Common myeloid progenitor, CD34-positive (primary cell): Measurements from ENCODE around the gene AGO4.

Experiments
- CTCF ChIA-PET: fragments of 350-600 bp; sonication (Branson Sonifier 250); formaldehyde crosslinking; loops from one replicate; lab custom pipeline; 2021; ENCODE audit warnings: antibody characterized with exemption; lab: Charles Lee
- POLR2A ChIA-PET: fragments of 350-600 bp; sonication (Branson Sonifier 250); formaldehyde crosslinking; loops from one replicate; lab custom pipeline; 2021; ENCODE audit warnings: antibody characterized with exemption; lab: Charles Lee
- DNase-seq, 3 donors: peaks; one replicate each; pipeline versions ENCODE4 v3.0.0 to v3.0.0-alpha.2; 2013
- H3K27ac ChIP-seq, 2 experiments: 1 replicate in 1 of 2; 2 replicates in 1 of 2; pipeline ENCODE4 v1.7.0; 2013; ENCODE audit warnings: inconsistent platforms in 2 of 2, low read length in 2 of 2, mild to moderate bottlenecking in 2 of 2, low read depth in 1 of 2, moderate library complexity in 1 of 2; ENCODE audit not compliant: severe bottlenecking in 2 of 2, insufficient read depth in 1 of 2, poor library complexity in 1 of 2
- H3K27me3 ChIP-seq, 5 experiments: replicated peaks in 2 of 5; 1 replicate in 3 of 5; 2 replicates in 2 of 5; pipeline versions ENCODE4 v1.6.1 to v1.7.0; 2013; ENCODE audit warnings: low read length in 4 of 5, mild to moderate bottlenecking in 2 of 5, moderate library complexity in 2 of 5, inconsistent platforms in 1 of 5; ENCODE audit not compliant: insufficient read depth in 5 of 5, control insufficient read depth in 4 of 5
- H3K36me3 ChIP-seq, 4 experiments: 1 replicate in 2 of 4; 2 replicates in 2 of 4; pipeline versions ENCODE4 v1.6.1 to v1.7.0; 2013; ENCODE audit warnings: low read length in 3 of 4, control low read depth in 1 of 4, mild to moderate bottlenecking in 1 of 4; ENCODE audit not compliant: control insufficient read depth in 4 of 4, insufficient read depth in 4 of 4
- H3K4me1 ChIP-seq, 4 experiments: 1 replicate in 3 of 4; 2 replicates in 1 of 4; pipeline versions ENCODE4 v1.6.1 to v1.7.1; 2013; ENCODE audit warnings: low read length in 3 of 4, mild to moderate bottlenecking in 3 of 4, control low read depth in 1 of 4, inconsistent platforms in 1 of 4, moderate library complexity in 1 of 4; ENCODE audit not compliant: control insufficient read depth in 4 of 4, insufficient read depth in 4 of 4; ENCODE audit errors: control extremely low read depth in 1 of 4
- H3K4me3 ChIP-seq, 7 experiments: 1 replicate in 4 of 7; 2 replicates in 3 of 7; pipeline versions ENCODE4 v1.5.1 to v1.7.0; 2013; ENCODE audit warnings: mild to moderate bottlenecking in 7 of 7, low read length in 6 of 7, moderate library complexity in 6 of 7, inconsistent platforms in 2 of 7, low read depth in 2 of 7, control low read depth in 1 of 7; ENCODE audit not compliant: insufficient read depth in 4 of 7, control insufficient read depth in 1 of 7; ENCODE audit errors: extremely low read depth in 1 of 7
- H3K9me3 ChIP-seq, 5 experiments: 1 replicate in 4 of 5; 2 replicates in 1 of 5; pipeline versions ENCODE4 v1.6.1 to v1.7.1; 2013; ENCODE audit warnings: low read length in 4 of 5, mild to moderate bottlenecking in 2 of 5, inconsistent platforms in 1 of 5, low read depth in 1 of 5, moderate library complexity in 1 of 5; ENCODE audit not compliant: control insufficient read depth in 4 of 5, insufficient read depth in 2 of 5; ENCODE audit errors: control extremely low read depth in 1 of 5
- WGBS: methylation state at CpG from one replicate; pipeline ENCODE4 v1.1.5; 2013; ENCODE audit not compliant: insufficient coverage; 5-methylcytosine and 5-hydroxymethylcytosine counted together

The AGO4 gene

DNA sequence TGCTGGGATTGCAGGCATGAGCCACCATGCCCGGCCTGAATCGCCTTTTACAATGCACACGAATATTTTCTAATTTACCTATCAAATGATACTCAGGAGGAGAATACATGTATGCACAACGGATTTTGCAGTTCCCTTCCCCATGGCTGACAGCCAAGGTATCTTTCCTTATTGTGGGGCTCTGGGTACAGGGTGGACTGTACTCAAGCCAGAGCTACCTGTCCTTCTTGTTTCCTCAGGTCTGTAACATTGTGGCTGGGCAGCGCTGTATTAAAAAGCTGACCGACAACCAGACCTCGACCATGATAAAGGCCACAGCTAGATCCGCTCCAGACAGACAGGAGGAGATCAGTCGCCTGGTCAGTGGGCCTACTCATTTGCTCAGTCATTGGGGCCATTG lies 93.4 kb downstream of the AGO4 start:
- POLR2A ChIA-PET = interaction anchor here (0.5 kb wide), 1 partner anchor 783 kb away, joined by 3 read pairs; no protein-coding TSS in a partner anchor
- no peaks in the 10 kb centered on the region for H3K4me1 ChIP-seq
- CTCF ChIA-PET = interaction anchor here (0.9 to 1.2 kb wide), 2 partner anchors 18 kb away, joined by 3 to 4 read pairs; partner anchors contain the start of gene AGO1
- DNase-seq = no peak
- no peaks in the 10 kb centered on the region for H3K27me3 ChIP-seq
- 94% methylated on average over 9 of the region's 9 CpGs for WGBS
- no peaks in the 10 kb centered on the region for H3K9me3 ChIP-seq
- H3K27ac ChIP-seq = no peak overlapping the region
- no peak overlapping the region for H3K4me3 ChIP-seq
- peaks cover 29 to 67% (median 45%) of the 10 kb centered on the region in 4 experiments for H3K36me3 ChIP-seq

DNA sequence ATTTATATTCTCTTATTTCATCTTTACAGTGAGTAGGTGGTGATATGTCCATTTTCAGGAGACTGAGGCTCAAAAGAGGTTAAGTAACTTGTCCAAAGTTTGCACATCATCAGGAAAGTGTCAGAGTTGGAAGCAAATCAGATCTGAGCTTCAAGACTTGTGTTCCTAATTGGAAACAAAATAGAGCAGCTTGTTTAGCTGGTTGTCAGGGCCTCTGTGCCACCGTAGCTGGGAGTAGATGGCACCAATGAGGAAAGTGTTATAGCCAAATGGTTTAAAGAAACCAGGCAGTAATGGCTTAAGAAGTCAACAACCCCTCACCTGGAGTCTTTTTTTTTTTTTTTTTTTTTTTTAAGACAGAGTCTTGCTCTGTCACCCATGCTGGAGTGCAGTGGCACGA lies 94.9 kb downstream of the AGO4 start:
- ChIA-PET CTCF (interaction anchor here (0.6 kb wide), 1 partner anchor 334 kb away, joined by 4 read pairs; no protein-coding TSS in a partner anchor), POLR2A (no interaction called here)
- H3K27ac ChIP-seq = no peak overlapping the region
- H3K4me1 ChIP-seq = no peaks in the 10 kb centered on the region
- peaks cover 26 to 67% (median 51%) of the 10 kb centered on the region in 4 experiments for H3K36me3 ChIP-seq
- H3K4me3 ChIP-seq = no peak overlapping the region
- 80% methylated on average over 1 of the region's 2 CpGs for WGBS
- H3K27me3 ChIP-seq = no peaks in the 10 kb centered on the region
- DNase-seq = no peak
- H3K9me3 ChIP-seq = no peaks in the 10 kb centered on the region
